HG03025 (cell line): Measurements from ENCODE around the gene MATN1.

Experiments used
- ATAC-seq: cut with Tn5 transposase; IDR thresholded peaks from one replicate; pipeline ENCODE4 v1.9.1; 2021; ENCODE audit warnings: mild to moderate bottlenecking, moderate library complexity; ENCODE audit not compliant: unreplicated experiment, low FRiP score

Gene MATN1

GRCh38 chr1:30758121-30758688 is 34.8 kb upstream of the MATN1 start:
- ATAC-seq: no peak

DNA sequence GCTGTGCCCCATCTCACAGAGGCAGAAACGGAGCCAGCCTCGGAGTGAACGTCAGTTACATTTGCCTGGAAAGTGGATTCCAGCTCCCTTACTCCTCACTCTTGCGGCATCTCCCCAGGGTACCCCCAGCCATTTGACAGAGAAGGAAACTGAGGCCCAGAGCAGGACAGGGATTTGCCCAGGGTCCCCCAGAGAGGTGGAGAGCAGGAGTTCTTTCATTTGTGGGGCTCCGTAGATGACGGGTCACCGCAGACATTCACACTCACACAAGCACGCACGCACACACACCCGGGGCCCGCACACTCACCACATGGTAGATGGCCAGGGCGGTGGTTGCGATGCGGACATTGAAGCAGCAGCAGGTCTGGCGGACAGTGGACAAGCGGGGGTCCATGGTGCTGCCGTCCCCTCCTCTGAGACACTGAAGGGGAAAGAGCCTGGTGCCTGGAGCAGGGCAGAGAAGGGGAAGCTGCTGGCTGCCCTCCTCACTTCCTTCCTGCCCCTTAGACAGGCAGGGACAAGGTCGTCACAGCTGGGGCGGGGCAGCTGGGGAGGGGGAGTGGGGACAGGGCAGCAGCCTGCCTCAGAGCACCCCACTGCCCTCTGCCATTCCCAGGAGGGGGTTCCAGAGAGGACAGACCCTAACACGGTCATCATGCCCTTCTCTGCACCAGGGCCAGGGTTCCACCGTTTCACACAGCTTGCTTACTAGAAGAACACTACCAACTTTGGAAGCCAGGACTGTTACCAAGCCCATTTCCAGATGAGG is 34.2 kb upstream of the MATN1 start, which contains the start of gene LAPTM5:
LAPTM5 (minus strand) TSS at position 423 of the 769 bp plus-strand sequence; CDS start at position 394, 29 bp downstream.
- no peak for ATAC-seq

GRCh38 chr1:30756545-30757351 is 33.4 kb upstream of the MATN1 start:
- no peak for ATAC-seq

DNA sequence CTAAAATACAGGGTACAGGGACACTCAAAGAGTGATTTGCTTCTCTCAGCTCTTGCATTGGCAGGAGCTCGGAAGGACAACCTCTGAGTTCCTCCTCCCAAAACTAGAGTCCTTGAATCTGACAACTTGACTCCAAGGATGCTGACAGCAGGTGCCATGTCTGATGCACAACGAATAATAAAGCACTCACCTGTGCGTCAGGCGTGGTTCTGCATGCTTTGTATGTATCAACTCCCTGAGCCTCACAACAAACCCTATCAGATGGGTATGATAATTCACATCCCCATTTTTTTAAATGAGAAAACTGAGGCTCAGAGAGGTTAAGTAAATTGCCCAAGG is 32.8 kb upstream of the MATN1 start:
- ATAC-seq: no peak

DNA sequence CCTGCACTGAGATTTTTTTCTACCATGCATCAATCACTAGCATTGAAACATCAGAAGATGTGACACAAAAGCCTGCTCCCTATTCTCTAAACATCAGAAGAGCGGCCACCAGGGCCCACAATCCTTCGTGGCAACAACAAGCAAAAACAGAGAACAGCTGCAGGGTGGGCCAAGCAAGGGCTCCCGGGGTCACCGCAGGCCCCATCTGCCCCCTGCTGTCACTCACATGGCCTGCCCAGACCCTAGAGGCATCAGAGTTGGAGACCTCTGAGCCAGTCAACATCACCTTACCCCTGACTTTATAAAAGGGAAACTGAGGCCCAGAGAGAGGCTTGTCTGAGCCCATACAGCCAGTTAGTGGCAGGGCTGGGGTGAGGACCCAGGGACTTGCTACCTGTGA is 32.4 kb upstream of the MATN1 start:
- ATAC-seq: no peak

- ATAC-seq: no peak
Measured at GRCh38 chr1:30755334-30755733, 31.9 kb upstream of the MATN1 start.

DNA sequence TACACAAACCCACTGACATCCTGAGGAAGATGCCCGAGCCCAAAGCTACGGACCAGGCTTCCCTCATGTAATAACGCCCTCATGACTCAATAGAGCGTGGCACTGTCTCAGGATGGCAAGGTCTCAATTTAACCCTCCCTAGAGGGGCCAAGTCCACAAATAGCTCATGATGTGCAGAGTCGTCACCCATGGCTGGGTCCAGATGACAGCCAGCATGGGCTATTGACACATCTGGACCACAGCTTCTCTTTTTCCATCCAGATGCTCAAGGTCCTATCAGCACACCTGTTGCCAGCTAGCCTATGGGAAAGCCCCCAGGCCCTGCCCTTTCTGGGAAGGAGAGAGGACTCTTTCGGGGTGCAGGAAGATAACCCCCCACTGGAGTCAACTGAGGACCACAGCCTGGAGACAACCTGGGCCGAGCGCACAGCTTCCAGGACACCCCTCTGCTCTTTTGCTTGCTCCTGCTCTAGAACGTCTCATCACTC is 31.3 kb upstream of the MATN1 start:
- ATAC-seq: no peak

GRCh38 chr1:30753660-30754123 is 30.3 kb upstream of the MATN1 start:
- ATAC-seq: no peak

DNA sequence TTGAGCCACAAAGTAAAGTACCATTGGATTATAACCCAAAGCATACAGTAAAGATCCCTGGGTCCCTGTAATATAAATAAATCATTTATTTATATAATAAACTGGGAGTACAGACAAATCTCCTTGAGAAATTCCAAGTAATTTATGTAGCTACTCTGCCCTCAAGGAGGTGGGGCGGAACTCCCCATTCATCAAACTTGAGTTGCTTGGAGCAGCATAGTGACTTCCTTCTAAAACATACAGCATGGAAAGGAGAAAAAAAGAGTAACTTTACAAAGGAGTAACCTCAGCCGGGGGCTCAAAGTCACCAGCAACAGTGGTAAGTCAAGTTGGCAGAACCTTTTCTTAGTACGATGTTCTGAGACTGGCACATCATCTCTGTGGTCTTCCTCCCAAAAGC is 29.7 kb upstream of the MATN1 start:
- ATAC-seq: no peak

GRCh38 chr1:30752651-30752908 is 29.2 kb upstream of the MATN1 start:
- no peak for ATAC-seq

DNA sequence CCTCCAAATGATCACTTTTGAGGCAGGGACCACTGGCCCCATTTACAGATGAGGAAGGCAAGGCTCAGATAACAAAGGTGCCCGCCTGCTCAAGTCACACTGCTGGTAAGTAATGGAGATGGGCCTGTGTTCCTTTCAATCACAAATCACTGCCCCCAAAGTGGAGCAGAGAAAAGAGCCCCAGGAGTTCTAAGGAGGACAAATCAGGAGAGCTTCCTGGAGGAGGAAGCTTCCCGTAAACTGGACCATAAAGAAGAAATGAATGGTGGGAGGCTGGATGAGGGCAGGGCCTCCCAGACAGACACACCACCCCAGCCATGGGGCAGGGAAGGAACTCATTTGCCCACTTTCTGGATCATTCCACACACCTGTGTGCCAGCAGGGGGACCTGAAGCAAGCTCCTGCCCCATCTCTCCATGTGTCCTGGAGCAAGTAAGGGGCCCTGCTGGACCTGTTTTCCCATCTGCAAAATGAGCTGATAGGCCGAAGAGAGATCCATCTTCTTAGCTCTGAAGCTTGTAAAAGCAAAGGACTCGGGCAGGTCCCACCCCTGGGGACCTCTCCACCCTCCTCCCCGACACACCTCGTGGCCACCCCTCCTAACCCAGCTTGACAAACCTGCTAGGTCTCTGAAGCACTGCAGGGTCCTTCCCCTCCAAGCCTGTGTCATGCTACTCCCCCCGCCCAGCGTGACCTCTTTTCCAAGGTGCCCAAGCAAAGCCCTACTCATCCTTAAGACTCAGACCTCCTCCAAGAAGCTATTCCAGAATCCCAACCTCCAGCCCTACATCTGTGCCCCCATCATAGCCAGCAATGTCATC is 28.7 kb upstream of the MATN1 start:
- ATAC-seq: no peak

- ATAC-seq: no peak
Measured at GRCh38 chr1:30750731-30751291, 27.4 kb upstream of the MATN1 start.

- no peak for ATAC-seq
Measured at GRCh38 chr1:30749691-30750583, 26.6 kb upstream of the MATN1 start.

GRCh38 chr1:30748699-30749401 is 25.5 kb upstream of the MATN1 start:
- ATAC-seq: no peak

GRCh38 chr1:30748098-30748698 is 24.8 kb upstream of the MATN1 start:
- ATAC-seq: no peak

DNA sequence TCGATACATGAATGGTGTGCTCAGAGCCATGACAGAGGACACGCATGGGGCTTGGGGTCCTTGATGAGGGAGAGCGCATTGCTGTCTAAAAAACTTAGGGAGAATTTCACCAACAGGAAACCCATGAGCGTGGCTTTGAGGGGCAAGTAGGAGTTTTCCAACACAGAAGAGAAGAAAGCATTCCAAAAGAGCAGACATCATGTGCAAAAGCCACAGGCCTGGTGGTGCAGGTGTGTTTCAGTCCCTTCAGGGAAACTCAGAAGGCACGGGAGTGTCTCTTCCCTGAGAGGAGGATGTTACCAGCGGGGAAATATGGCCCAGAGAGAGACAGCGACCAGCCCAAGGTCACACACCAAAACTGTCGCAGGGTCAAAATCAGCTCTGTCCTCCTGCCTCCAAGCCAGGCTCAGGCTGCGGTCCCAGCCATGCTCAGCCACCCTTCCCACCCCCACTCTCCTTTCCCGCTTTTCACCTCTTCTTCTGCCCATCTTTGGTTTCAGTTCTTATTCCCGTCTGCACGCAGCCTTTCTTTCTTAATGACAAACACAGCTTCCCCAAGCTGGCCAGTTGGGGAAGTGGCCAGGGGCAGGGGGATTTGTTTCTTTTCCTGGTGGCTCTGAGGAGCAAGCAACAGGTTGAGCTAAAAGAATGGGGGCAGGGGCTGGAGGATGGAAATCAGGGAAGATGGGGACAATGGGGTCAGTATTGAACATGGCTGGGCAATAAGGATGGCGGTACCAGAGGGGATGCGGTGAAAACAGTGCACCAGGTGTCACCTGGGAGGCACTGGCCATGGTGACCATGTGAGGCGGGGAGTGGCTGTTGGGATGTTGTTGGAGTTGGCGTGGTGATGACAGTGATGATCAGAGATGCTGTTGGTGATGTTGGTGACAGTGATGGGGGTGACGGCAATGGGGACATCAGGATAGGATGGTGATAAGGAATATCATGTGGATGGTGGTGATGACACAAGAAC is 23.9 kb upstream of the MATN1 start:
- ATAC-seq: no peak
